ENCODE measurements around the gene TSPAN32. TPM values are rescaled to one million over a fixed set of nuclear protein-coding genes. Genes with fewer than 3 reads are reported as not detected.

TSPAN32 gene
- total RNA-seq, 1 donor from 2014 or later: not detected

DNA sequence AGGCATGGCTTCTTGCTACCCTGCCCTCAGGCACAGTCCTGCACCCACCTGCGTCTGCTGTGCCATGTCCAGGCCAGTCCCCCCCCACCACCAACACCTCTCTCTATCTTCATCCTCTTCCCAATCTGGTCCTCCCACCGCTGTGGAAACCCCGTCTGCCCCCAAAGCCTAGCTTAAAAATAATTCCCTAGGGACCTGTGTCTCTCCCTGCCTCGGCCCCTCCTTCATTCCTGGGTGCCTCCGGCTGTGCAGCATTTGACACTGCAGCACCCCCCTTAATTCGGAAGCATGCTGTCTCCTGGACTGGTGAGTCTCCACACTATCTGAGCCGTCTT is 28.9 kb upstream of the TSPAN32 start:
- no peak for DNase-seq
- H3K4me1 Mint-ChIP-seq (ENCODE audit: low read depth, unreplicated experiment): peaks cover 2% of the 10 kb centered on the region

DNA sequence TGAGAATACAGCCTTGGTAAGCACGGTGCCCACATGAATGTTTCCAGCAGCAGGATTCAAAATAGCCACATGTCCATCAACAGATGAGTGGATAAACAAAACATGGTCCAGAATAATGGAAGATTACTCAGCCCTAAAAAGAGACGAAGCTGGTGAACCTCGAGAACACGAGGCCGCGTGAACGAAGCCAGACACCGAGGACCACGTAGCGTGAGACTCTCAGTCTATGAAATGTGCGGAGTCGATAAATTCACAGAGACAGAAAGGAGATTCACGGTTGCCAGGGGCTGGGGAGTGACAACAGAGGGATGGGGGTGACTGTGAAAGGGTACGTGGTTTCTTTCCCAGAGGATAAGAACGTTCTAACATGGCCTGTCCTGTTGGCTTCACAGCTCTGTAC is 28.5 kb upstream of the TSPAN32 start:
- no peak for DNase-seq
- TF ChIP-seq, protein P1, sequence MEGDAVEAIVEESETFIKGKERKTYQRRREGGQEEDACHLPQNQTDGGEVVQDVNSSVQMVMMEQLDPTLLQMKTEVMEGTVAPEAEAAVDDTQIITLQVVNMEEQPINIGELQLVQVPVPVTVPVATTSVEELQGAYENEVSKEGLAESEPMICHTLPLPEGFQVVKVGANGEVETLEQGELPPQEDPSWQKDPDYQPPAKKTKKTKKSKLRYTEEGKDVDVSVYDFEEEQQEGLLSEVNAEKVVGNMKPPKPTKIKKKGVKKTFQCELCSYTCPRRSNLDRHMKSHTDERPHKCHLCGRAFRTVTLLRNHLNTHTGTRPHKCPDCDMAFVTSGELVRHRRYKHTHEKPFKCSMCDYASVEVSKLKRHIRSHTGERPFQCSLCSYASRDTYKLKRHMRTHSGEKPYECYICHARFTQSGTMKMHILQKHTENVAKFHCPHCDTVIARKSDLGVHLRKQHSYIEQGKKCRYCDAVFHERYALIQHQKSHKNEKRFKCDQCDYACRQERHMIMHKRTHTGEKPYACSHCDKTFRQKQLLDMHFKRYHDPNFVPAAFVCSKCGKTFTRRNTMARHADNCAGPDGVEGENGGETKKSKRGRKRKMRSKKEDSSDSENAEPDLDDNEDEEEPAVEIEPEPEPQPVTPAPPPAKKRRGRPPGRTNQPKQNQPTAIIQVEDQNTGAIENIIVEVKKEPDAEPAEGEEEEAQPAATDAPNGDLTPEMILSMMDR (IDR thresholded peaks at IDR 0.05; ENCODE audit: partially characterized antibody, unreplicated experiment): no peak
- Mint-ChIP-seq H3K4me3 (ENCODE audit: unreplicated experiment) (no peak overlapping the region), H3K36me3 (ENCODE audit: unreplicated experiment) (peaks cover 5% of the 10 kb centered on the region), H3K27ac (ENCODE audit: unreplicated experiment) (no peak overlapping the region), H3K4me1 (ENCODE audit: low read depth, unreplicated experiment) (peaks cover 2% of the 10 kb centered on the region), H3K9me3 (ENCODE audit: unreplicated experiment) (peaks cover 12% of the 10 kb centered on the region), H3K27me3 (ENCODE audit: unreplicated experiment) (peaks cover 37% of the 10 kb centered on the region)

More for the DNA sequence above, 28.9 kb upstream of the TSPAN32 start:
- H3K9me3 Mint-ChIP-seq (ENCODE audit: unreplicated experiment): peaks cover 12% of the 10 kb centered on the region
- peaks cover 5% of the 10 kb centered on the region for H3K36me3 Mint-ChIP-seq (ENCODE audit: unreplicated experiment)
- TF ChIP-seq, protein P1 (IDR thresholded peaks at IDR 0.05; ENCODE audit: partially characterized antibody, unreplicated experiment): no peak
- H3K27me3 Mint-ChIP-seq (ENCODE audit: unreplicated experiment): peaks cover 38% of the 10 kb centered on the region
- H3K27ac Mint-ChIP-seq (ENCODE audit: unreplicated experiment): no peak overlapping the region
- H3K4me3 Mint-ChIP-seq (ENCODE audit: unreplicated experiment): no peak overlapping the region

DNA sequence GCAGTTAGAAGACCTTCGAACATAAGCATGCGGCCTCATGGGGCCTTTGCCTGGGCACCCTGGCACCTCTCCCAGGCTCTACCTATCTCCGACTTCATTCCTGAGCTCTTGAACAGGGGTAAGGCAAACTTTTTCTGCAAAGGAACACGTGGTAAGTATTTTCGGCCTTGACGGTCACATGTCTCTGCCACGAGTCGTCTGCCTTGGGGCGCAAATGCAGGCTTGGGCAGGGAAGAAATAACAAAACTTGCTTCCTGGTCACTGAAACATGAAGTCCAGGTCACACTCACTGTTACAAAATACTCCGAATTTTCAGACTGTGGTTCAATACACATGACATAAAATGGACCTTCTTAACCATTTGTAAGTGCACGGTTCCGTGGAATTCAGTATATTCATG is 28.0 kb upstream of the TSPAN32 start:
- peaks cover 2% of the 10 kb centered on the region for H3K4me1 Mint-ChIP-seq (ENCODE audit: low read depth, unreplicated experiment)
- peaks cover 12% of the 10 kb centered on the region for H3K9me3 Mint-ChIP-seq (ENCODE audit: unreplicated experiment)
- peaks cover 34% of the 10 kb centered on the region for H3K27me3 Mint-ChIP-seq (ENCODE audit: unreplicated experiment)
- H3K36me3 Mint-ChIP-seq (ENCODE audit: unreplicated experiment): peaks cover 5% of the 10 kb centered on the region
- no peak overlapping the region for H3K4me3 Mint-ChIP-seq (ENCODE audit: unreplicated experiment)
- TF ChIP-seq, protein P1 (IDR thresholded peaks at IDR 0.05; ENCODE audit: partially characterized antibody, unreplicated experiment): no peak
- no peak for DNase-seq
- no peak overlapping the region for H3K27ac Mint-ChIP-seq (ENCODE audit: unreplicated experiment)

DNA sequence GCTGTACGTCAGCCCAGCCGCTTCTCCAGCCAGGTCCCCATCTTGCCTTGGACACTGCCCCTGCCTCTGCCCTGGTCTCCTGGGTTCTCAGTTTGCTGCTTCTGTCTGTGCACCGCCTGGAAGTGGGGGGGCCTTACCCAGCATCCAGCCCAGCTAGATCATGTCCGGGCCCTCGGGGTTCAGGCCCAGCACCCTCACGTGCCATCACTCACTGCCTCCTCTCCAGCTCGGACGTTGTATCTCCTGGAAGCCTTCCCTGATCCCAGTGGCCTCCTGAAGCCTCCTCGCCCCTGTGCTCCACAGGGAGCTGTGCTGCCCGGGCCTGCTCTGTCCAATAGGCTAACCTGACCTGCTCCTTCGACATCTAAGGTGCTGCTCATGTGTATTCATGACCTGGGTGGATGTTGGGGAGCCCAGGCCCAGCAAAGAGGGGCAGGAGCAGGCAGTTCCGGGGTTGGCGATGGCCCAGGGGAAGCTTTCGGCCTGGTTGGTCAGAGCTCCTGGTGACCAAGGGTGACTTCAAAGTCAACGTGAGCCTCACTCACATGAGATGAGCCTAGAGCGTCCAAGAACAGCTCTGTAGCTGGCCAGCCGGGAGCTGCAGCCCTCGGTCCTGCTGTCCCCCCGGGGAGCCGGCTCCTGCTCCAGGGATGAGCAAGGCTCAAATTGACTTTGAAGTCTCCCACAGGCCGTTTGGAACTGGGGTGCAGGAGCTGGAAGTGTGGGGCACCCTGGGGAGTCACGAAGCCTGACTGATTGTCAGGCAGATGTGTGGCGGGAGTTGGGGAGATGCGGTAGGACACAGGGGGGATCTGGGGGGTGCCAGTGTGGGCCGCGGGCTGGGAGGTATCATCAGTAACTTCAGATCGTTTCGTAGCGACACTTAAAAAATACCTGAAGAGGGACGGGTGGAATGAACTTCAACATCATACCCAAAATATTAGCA is 26.2 kb upstream of the TSPAN32 start:
- Mint-ChIP-seq H3K9me3 (ENCODE audit: unreplicated experiment) (peaks cover 12% of the 10 kb centered on the region), H3K4me3 (ENCODE audit: unreplicated experiment) (no peak overlapping the region), H3K27me3 (ENCODE audit: unreplicated experiment) (peaks cover 32% of the 10 kb centered on the region), H3K27ac (ENCODE audit: unreplicated experiment) (no peak overlapping the region), H3K4me1 (ENCODE audit: low read depth, unreplicated experiment) (peaks cover under 1% of the 10 kb centered on the region), H3K36me3 (ENCODE audit: unreplicated experiment) (peaks cover 13% of the 10 kb centered on the region)
- DNase-seq: no peak
- TF ChIP-seq, protein P1 (IDR thresholded peaks at IDR 0.05; ENCODE audit: partially characterized antibody, unreplicated experiment): no peak
